Activated naive CD4-positive, alpha-beta T cell (primary cell): ENCODE results near the gene SFN.

Source experiments
- DNase-seq, 4 experiments: peaks; one replicate each; lab custom pipeline; 2025; lab: John Stamatoyannopoulos, UW

Gene SFN

DNA sequence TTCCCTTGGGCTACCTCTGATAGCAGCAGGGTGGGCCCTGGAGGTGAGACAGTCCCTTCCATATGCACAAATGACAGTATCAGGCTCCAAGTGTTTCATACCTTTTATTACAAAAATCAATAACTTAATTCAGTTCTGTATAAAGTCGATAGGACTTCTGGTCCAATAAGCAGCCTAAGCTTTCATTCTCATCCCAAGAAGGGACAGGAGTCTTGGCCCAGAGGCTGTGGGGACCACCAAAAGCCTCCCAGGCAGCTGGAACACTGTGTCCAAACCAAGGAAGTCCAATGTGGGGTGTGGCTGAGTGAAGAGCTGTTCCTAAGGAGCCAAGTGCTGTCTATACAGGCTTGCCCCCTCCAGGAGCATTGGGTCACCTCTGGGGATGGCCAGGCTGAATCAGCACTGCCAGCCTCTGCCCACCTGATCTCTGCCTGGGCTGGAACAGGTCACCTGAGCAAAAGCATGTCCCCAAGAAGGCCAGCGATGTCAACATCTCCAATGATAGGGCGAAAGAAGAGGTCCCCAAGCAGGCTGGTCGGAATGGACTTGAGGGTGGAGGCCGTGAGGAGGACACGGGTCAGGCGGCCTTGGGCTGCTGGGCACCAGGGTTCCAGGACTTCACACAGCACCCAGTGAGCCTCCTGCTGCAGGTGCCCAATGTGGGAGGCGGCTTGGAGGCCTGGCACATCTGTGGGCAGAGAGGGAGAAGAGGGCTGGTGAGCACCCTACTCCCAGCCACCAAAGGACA lies 48.6 kb downstream of the SFN start:
- DNase-seq: no peak

DNA sequence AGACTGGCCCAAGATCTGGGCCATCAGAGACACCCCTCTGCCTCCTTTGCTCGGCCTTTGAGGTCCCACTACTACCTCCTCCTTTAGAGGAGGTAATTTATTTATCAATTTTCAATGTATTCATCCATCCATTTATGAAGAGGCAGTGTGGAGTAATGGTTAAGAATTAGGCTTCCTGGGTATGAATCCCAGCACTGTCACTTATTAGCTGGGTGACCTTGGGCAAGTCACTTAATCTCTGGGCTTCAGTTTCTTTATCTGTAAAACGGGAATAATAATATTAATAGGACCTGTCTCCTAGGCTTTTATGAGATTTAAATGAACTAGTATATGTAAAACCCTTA lies 49.2 kb downstream of the SFN start:
- no peak for DNase-seq

DNA sequence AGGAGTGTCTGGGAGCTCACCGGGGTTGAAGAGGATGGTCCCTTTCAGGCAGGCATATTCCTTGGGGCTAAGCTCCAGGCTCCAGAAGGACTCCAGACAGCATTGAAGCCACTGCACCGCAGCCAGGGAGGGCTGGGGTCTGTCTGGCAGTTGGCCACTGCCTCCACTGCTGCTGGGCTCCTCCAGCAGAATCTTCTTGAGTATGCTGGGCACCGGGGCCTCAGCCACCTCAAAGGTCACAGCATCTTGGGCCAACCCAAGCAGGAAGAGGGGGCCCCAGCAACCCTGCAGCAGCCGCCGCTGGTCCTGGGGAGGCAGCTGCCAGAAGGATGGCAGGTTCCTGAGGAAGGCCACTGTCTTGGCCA lies 50.4 kb downstream of the SFN start:
- DNase-seq: no peak
